HEK293 (cell line): ENCODE measurements around the gene TUT1.

ENCODE experiments used
- BCL11B ChIP-seq: fragments of 450-650 bp; formaldehyde crosslinking; IDR thresholded peaks from 2 replicates; pipeline ENCODE4 v1.5.1; 2016; ENCODE audit warnings: low read depth, missing biosample characterization, missing genetic modification characterization
- GLI4 ChIP-seq: fragments of 450-650 bp; formaldehyde crosslinking; IDR thresholded peaks from 2 replicates; pipeline ENCODE4 v1.5.1; 2016; ENCODE audit warnings: missing biosample characterization, missing genetic modification characterization
- GLIS2 ChIP-seq: fragments of 450-650 bp; formaldehyde crosslinking; IDR thresholded peaks from 2 replicates; pipeline ENCODE4 v1.5.1; 2016; ENCODE audit warnings: missing biosample characterization, missing genetic modification characterization
- HOXA7 ChIP-seq: sonication (generic); formaldehyde crosslinking; IDR thresholded peaks from 2 replicates; pipeline ENCODE4 v1.8.1; 2022; ENCODE audit warnings: missing genetic modification reagents, borderline replicate concordance
- MYNN ChIP-seq: fragments of 450-650 bp; formaldehyde crosslinking; IDR thresholded peaks from 2 replicates; pipeline ENCODE4 v1.5.1; 2016; ENCODE audit warnings: missing biosample characterization, missing genetic modification characterization, borderline replicate concordance
- OSR2 ChIP-seq: fragments of 450-650 bp; formaldehyde crosslinking; IDR thresholded peaks from 2 replicates; pipeline ENCODE4 v1.5.1; 2016; ENCODE audit warnings: missing biosample characterization, missing genetic modification characterization
- WT1 ChIP-seq: fragments of 450-650 bp; formaldehyde crosslinking; IDR thresholded peaks from 2 replicates; pipeline ENCODE4 v1.5.1; 2016; ENCODE audit warnings: missing biosample characterization, missing genetic modification characterization
- ZEB2 ChIP-seq: fragments of 450-650 bp; formaldehyde crosslinking; IDR thresholded peaks from 2 replicates; pipeline ENCODE4 v1.5.1; 2016; ENCODE audit warnings: missing biosample characterization, missing genetic modification characterization
- ZFHX2 ChIP-seq: fragments of 450-650 bp; formaldehyde crosslinking; conservative IDR thresholded peaks from 2 replicates; pipeline ENCODE4 v1.5.1; 2016; ENCODE audit warnings: missing biosample characterization, missing genetic modification characterization
- ZFP3 ChIP-seq: fragments of 450-650 bp; formaldehyde crosslinking; IDR thresholded peaks from 2 replicates; pipeline ENCODE4 v1.5.1; 2016; ENCODE audit warnings: low read depth, missing biosample characterization, missing genetic modification characterization
- ZFP37 ChIP-seq: fragments of 450-650 bp; formaldehyde crosslinking; IDR thresholded peaks from 2 replicates; pipeline ENCODE4 v1.5.1; 2016; ENCODE audit warnings: missing biosample characterization, missing genetic modification characterization
- ZNF174 ChIP-seq: fragments of 450-650 bp; formaldehyde crosslinking; IDR thresholded peaks from 2 replicates; pipeline ENCODE4 v1.5.0; 2017; ENCODE audit warnings: missing biosample characterization, mild to moderate bottlenecking, missing genetic modification characterization
- ZNF19 ChIP-seq: fragments of 450-650 bp; formaldehyde crosslinking; IDR thresholded peaks from 2 replicates; pipeline ENCODE4; 2016; ENCODE audit warnings: missing biosample characterization, missing genetic modification characterization, low read depth
- ZNF221 ChIP-seq: fragments of 450-650 bp; formaldehyde crosslinking; IDR thresholded peaks from 2 replicates; pipeline ENCODE4 v1.5.1; 2017; ENCODE audit warnings: missing biosample characterization, missing genetic modification characterization, borderline replicate concordance
- ZNF223 ChIP-seq: fragments of 450-650 bp; formaldehyde crosslinking; IDR thresholded peaks from 2 replicates; pipeline ENCODE4 v1.5.1; 2016; ENCODE audit warnings: missing biosample characterization, missing genetic modification characterization
- ZNF350 ChIP-seq: fragments of 450-650 bp; formaldehyde crosslinking; IDR thresholded peaks from 2 replicates; pipeline ENCODE4 v1.5.0; 2017; ENCODE audit warnings: missing biosample characterization, mild to moderate bottlenecking, missing genetic modification characterization
- ZNF391 ChIP-seq: fragments of 450-650 bp; formaldehyde crosslinking; IDR thresholded peaks from 2 replicates; pipeline ENCODE4 v1.5.1; 2016; ENCODE audit warnings: low read depth, missing biosample characterization, missing genetic modification characterization, borderline replicate concordance
- ZNF423 ChIP-seq: fragments of 450-650 bp; formaldehyde crosslinking; IDR thresholded peaks from 2 replicates; pipeline ENCODE4 v1.5.1; 2016; ENCODE audit warnings: missing biosample characterization, missing genetic modification characterization
- ZNF544 ChIP-seq: fragments of 450-650 bp; formaldehyde crosslinking; IDR thresholded peaks from 2 replicates; pipeline ENCODE4 v1.5.0; 2017; ENCODE audit warnings: missing biosample characterization, missing genetic modification characterization
- ZNF600 ChIP-seq: fragments of 450-650 bp; formaldehyde crosslinking; IDR thresholded peaks from 2 replicates; pipeline ENCODE4 v1.5.1; 2016; ENCODE audit warnings: missing biosample characterization, missing genetic modification characterization
- ZNF654 ChIP-seq: fragments of 450-650 bp; formaldehyde crosslinking; IDR thresholded peaks from 2 replicates; pipeline ENCODE4 v1.5.1; 2016; ENCODE audit warnings: low read depth, missing biosample characterization, missing genetic modification characterization
- ZNF664 ChIP-seq: fragments of 450-650 bp; formaldehyde crosslinking; IDR thresholded peaks from 2 replicates; pipeline ENCODE4 v1.5.1; 2016; ENCODE audit warnings: missing biosample characterization, missing genetic modification characterization
- ZNF707 ChIP-seq: fragments of 450-650 bp; formaldehyde crosslinking; IDR thresholded peaks from 2 replicates; pipeline ENCODE4 v1.5.1; 2016; ENCODE audit warnings: missing biosample characterization, missing genetic modification characterization
- ZNF76 ChIP-seq: fragments of 450-650 bp; formaldehyde crosslinking; IDR thresholded peaks from 2 replicates; pipeline ENCODE4; 2016; ENCODE audit warnings: low read depth, missing biosample characterization, missing genetic modification characterization, borderline replicate concordance
- ZNF837 ChIP-seq: fragments of 450-650 bp; formaldehyde crosslinking; IDR thresholded peaks from 2 replicates; pipeline ENCODE4 v1.5.1; 2016; ENCODE audit warnings: missing biosample characterization, missing genetic modification characterization
- TF ChIP-seq, protein P1 (sequence below): fragments of 450-650 bp; formaldehyde crosslinking; IDR thresholded peaks from 2 replicates; pipeline ENCODE4 v1.5.1; 2017; ENCODE audit warnings: missing biosample characterization, missing genetic modification characterization
- TF ChIP-seq, protein P2 (sequence below): fragments of 450-650 bp; formaldehyde crosslinking; IDR thresholded peaks from 2 replicates; pipeline ENCODE4 v1.5.1; 2016; ENCODE audit warnings: missing biosample characterization, missing genetic modification characterization
- TF ChIP-seq, protein P3 (sequence below): fragments of 450-650 bp; formaldehyde crosslinking; IDR thresholded peaks from 2 replicates; pipeline ENCODE4 v1.5.1; 2016; ENCODE audit warnings: missing biosample characterization, missing genetic modification characterization
- TF ChIP-seq, protein P4 (sequence below): fragments of 450-650 bp; formaldehyde crosslinking; IDR thresholded peaks from 2 replicates; pipeline ENCODE4 v1.5.1; 2016; ENCODE audit warnings: missing biosample characterization, missing genetic modification characterization
- TF ChIP-seq, protein P5 (sequence below): fragments of 450-650 bp; formaldehyde crosslinking; IDR thresholded peaks from 2 replicates; pipeline ENCODE4 v1.5.1; 2016; ENCODE audit warnings: missing biosample characterization, missing genetic modification characterization
- TF ChIP-seq, protein P6 (sequence below): fragments of 450-650 bp; formaldehyde crosslinking; IDR thresholded peaks from 2 replicates; pipeline ENCODE4 v1.5.1; 2016; ENCODE audit warnings: missing biosample characterization, missing genetic modification characterization

Gene TUT1

DNA sequence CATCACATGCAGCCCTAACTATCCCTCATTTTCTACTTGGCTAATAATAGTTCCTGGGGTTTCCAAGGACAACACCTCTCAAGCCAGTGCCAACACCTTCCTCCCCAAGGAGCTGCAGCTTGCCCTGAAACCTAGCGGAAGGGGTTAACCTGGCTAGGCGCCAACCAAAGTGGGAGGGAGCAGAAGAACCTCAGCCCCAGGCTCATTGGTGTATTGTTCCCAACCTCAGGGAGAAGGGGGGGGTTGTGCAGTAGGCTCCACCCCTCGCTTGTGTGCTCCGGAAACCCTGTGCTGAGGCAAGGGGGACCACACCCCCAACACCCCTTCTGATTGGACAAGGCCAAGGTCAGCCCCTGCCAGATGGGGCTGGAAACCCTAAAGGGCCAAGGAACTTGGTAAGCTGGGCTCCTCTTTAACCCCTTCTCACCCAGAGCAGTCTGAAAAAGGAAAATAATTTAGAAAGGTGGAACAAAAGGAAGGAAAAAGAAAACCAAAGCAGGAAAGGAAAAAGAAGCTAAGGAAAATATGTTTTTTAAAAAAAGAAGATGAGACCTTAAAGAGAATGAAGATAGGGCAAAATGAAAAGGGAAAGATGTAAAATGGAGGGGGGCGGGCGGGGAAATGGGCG is 7.9 kb upstream of the TUT1 start (continued):
- TF ChIP-seq, protein P1, sequence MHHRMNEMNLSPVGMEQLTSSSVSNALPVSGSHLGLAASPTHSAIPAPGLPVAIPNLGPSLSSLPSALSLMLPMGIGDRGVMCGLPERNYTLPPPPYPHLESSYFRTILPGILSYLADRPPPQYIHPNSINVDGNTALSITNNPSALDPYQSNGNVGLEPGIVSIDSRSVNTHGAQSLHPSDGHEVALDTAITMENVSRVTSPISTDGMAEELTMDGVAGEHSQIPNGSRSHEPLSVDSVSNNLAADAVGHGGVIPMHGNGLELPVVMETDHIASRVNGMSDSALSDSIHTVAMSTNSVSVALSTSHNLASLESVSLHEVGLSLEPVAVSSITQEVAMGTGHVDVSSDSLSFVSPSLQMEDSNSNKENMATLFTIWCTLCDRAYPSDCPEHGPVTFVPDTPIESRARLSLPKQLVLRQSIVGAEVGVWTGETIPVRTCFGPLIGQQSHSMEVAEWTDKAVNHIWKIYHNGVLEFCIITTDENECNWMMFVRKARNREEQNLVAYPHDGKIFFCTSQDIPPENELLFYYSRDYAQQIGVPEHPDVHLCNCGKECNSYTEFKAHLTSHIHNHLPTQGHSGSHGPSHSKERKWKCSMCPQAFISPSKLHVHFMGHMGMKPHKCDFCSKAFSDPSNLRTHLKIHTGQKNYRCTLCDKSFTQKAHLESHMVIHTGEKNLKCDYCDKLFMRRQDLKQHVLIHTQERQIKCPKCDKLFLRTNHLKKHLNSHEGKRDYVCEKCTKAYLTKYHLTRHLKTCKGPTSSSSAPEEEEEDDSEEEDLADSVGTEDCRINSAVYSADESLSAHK (tag by site-specific recombination): no peak
- TF ChIP-seq WT1 (tag by site-specific recombination) (no peak), ZNF654 (tag by site-specific recombination) (no peak), ZFHX2 (tag by site-specific recombination) (0 out of 2 replicates have a peak, but pooled peaks have one; percentile 7), ZNF391 (tag by site-specific recombination) (no peak), GLIS2 (tag by site-specific recombination) (no peak), ZNF707 (tag by site-specific recombination) (no peak), ZNF664 (tag by site-specific recombination) (no peak), BCL11B (tag by site-specific recombination) (no peak), ZNF600 (tag by site-specific recombination) (no peak), ZNF223 (no peak), ZEB2 (peak; percentile 38), ZNF837 (no peak), ZNF76 (no peak), MYNN (no peak), ZNF174 (tag by site-specific recombination) (no peak), OSR2 (no peak), ZNF19 (tag by site-specific recombination) (no peak), ZNF350 (no peak), ZNF544 (no peak), ZFP37 (tag by site-specific recombination) (no peak), HOXA7 (no peak), ZFP3 (tag by site-specific recombination) (no peak), ZNF423 (tag by site-specific recombination) (no peak), GLI4 (tag by site-specific recombination) (no peak), ZNF221 (tag by site-specific recombination) (no peak)
- TF ChIP-seq, protein P2, sequence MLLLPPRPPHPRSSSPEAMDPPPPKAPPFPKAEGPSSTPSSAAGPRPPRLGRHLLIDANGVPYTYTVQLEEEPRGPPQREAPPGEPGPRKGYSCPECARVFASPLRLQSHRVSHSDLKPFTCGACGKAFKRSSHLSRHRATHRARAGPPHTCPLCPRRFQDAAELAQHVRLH (tag by site-specific recombination): 0 out of 2 replicates have a peak, but pooled peaks have one; percentile 41
- TF ChIP-seq, protein P3, sequence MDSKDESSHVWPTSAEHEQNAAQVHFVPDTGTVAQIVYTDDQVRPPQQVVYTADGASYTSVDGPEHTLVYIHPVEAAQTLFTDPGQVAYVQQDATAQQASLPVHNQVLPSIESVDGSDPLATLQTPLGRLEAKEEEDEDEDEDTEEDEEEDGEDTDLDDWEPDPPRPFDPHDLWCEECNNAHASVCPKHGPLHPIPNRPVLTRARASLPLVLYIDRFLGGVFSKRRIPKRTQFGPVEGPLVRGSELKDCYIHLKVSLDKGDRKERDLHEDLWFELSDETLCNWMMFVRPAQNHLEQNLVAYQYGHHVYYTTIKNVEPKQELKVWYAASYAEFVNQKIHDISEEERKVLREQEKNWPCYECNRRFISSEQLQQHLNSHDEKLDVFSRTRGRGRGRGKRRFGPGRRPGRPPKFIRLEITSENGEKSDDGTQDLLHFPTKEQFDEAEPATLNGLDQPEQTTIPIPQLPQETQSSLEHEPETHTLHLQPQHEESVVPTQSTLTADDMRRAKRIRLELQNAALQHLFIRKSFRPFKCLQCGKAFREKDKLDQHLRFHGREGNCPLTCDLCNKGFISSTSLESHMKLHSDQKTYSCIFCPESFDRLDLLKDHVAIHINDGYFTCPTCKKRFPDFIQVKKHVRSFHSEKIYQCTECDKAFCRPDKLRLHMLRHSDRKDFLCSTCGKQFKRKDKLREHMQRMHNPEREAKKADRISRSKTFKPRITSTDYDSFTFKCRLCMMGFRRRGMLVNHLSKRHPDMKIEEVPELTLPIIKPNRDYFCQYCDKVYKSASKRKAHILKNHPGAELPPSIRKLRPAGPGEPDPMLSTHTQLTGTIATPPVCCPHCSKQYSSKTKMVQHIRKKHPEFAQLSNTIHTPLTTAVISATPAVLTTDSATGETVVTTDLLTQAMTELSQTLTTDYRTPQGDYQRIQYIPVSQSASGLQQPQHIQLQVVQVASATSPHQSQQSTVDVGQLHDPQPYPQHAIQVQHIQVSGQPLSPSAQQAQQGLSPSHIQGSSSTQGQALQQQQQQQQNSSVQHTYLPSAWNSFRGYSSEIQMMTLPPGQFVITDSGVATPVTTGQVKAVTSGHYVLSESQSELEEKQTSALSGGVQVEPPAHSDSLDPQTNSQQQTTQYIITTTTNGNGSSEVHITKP (tag by site-specific recombination): peak; percentile 94
- TF ChIP-seq, protein P4, sequence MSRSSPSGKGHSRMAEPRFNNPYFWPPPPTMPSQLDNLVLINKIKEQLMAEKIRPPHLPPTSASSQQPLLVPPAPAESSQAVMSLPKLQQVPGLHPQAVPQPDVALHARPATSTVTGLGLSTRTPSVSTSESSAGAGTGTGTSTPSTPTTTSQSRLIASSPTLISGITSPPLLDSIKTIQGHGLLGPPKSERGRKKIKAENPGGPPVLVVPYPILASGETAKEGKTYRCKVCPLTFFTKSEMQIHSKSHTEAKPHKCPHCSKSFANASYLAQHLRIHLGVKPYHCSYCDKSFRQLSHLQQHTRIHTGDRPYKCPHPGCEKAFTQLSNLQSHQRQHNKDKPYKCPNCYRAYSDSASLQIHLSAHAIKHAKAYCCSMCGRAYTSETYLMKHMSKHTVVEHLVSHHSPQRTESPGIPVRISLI (tag by site-specific recombination): no peak
- TF ChIP-seq, protein P5, sequence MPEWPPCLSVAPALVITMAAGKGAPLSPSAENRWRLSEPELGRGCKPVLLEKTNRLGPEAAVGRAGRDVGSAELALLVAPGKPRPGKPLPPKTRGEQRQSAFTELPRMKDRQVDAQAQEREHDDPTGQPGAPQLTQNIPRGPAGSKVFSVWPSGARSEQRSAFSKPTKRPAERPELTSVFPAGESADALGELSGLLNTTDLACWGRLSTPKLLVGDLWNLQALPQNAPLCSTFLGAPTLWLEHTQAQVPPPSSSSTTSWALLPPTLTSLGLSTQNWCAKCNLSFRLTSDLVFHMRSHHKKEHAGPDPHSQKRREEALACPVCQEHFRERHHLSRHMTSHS (tag by site-specific recombination): no peak
- TF ChIP-seq, protein P6, sequence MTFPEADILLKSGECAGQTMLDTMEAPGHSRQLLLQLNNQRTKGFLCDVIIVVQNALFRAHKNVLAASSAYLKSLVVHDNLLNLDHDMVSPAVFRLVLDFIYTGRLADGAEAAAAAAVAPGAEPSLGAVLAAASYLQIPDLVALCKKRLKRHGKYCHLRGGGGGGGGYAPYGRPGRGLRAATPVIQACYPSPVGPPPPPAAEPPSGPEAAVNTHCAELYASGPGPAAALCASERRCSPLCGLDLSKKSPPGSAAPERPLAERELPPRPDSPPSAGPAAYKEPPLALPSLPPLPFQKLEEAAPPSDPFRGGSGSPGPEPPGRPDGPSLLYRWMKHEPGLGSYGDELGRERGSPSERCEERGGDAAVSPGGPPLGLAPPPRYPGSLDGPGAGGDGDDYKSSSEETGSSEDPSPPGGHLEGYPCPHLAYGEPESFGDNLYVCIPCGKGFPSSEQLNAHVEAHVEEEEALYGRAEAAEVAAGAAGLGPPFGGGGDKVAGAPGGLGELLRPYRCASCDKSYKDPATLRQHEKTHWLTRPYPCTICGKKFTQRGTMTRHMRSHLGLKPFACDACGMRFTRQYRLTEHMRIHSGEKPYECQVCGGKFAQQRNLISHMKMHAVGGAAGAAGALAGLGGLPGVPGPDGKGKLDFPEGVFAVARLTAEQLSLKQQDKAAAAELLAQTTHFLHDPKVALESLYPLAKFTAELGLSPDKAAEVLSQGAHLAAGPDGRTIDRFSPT (tag by site-specific recombination): no peak
